Activated CD8-positive, alpha-beta memory T cell treated with anti-CD3 and anti-CD28 coated beads, Interleukin-2, amount 50 U/mL, for 48 hours (primary cell): ENCODE results near the gene SEMA5A.

Source experiments
- DNase-seq: peaks from one replicate; pipeline ENCODE4 v3.0.0-alpha.2; 2020

The SEMA5A gene

GRCh38 chr5:9507974-9508373, 37.9 kb downstream of the SEMA5A start:
- DNase-seq: no peak

- DNase-seq: no peak
Observed at GRCh38 chr5:9505225-9505624, 40.6 kb downstream of the SEMA5A start.

GRCh38 chr5:9502864-9503263, 43.0 kb downstream of the SEMA5A start:
- DNase-seq: no peak

- no peak for DNase-seq
Observed at GRCh38 chr5:9502050-9502834, 43.6 kb downstream of the SEMA5A start.

- DNase-seq: no peak
Observed at GRCh38 chr5:9500625-9501024, 45.2 kb downstream of the SEMA5A start.

GRCh38 chr5:9500193-9500592, 45.7 kb downstream of the SEMA5A start:
- DNase-seq: no peak

- DNase-seq: no peak
Observed at GRCh38 chr5:9499498-9499876, 46.4 kb downstream of the SEMA5A start.

GRCh38 chr5:9498541-9499497, 47.1 kb downstream of the SEMA5A start:
- DNase-seq: no peak

- no peak for DNase-seq
Observed at GRCh38 chr5:9497347-9497746, 48.5 kb downstream of the SEMA5A start.

- no peak for DNase-seq
Observed at GRCh38 chr5:9496801-9497200, 49.1 kb downstream of the SEMA5A start.

- no peak for DNase-seq
Observed at GRCh38 chr5:9495121-9495520, 50.8 kb downstream of the SEMA5A start.

- DNase-seq: no peak
Observed at GRCh38 chr5:9494301-9494700, 51.6 kb downstream of the SEMA5A start.

GRCh38 chr5:9490494-9491097, 55.3 kb downstream of the SEMA5A start:
- DNase-seq: no peak

- DNase-seq: no peak
Observed at GRCh38 chr5:9483779-9484178, 62.1 kb downstream of the SEMA5A start.

- no peak for DNase-seq
Observed at GRCh38 chr5:9483243-9483642, 62.6 kb downstream of the SEMA5A start.

- no peak for DNase-seq
Observed at GRCh38 chr5:9482381-9482780, 63.5 kb downstream of the SEMA5A start.

- no peak for DNase-seq
Observed at GRCh38 chr5:9480499-9480898, 65.4 kb downstream of the SEMA5A start.

GRCh38 chr5:9479990-9480389, 65.9 kb downstream of the SEMA5A start:
- DNase-seq: no peak

GRCh38 chr5:9479361-9479760, 66.5 kb downstream of the SEMA5A start:
- DNase-seq: no peak

GRCh38 chr5:9477537-9477936, 68.3 kb downstream of the SEMA5A start:
- DNase-seq: no peak

GRCh38 chr5:9474219-9475002, 71.5 kb downstream of the SEMA5A start:
- DNase-seq: no peak

- DNase-seq: no peak
Observed at GRCh38 chr5:9473624-9474023, 72.3 kb downstream of the SEMA5A start.

- DNase-seq: no peak
Observed at GRCh38 chr5:9470410-9470809, 75.5 kb downstream of the SEMA5A start.
